Activated B cell treated with CpG ODN at 0.5 μM for 24 hours (primary cell): ENCODE measurements around the gene COL4A6. TPM values are rescaled to one million over a fixed set of nuclear protein-coding genes. Genes with fewer than 3 reads are reported as not detected.

ENCODE experiments used
- ATAC-seq: fragments of 200-7000 bp; cut with Tn5 transposase; one replicate; pipeline ENCODE4 v1.10.0; 2021; ENCODE audit warnings: low read depth, mild to moderate bottlenecking, moderate library complexity
- CTCF ChIA-PET: fragments of 350-600 bp; sonication (Branson Sonifier 250); formaldehyde crosslinking; loops from one replicate; lab custom pipeline; 2021; ENCODE audit warnings: antibody characterized with exemption; lab: Charles Lee
- POLR2A ChIA-PET: fragments of 350-600 bp; sonication (Branson Sonifier 250); formaldehyde crosslinking; loops from one replicate; lab custom pipeline; 2021; ENCODE audit warnings: antibody characterized with exemption; lab: Charles Lee
- DNase-seq: peaks from one replicate; pipeline ENCODE4 v3.0.0; 2022
- H3K27ac Mint-ChIP-seq: one replicate; pipeline ENCODE4 v1.8.0; 2020; ENCODE audit warnings: mixed read lengths
- H3K27me3 Mint-ChIP-seq: one replicate; pipeline ENCODE4 v1.8.0; 2021; ENCODE audit warnings: mixed read lengths
- H3K36me3 Mint-ChIP-seq: one replicate; pipeline ENCODE4 v1.8.0; 2021; ENCODE audit warnings: low read depth, mixed read lengths
- H3K4me1 Mint-ChIP-seq: one replicate; pipeline ENCODE4 v1.8.0; 2021; ENCODE audit warnings: mixed read lengths
- H3K4me3 Mint-ChIP-seq: one replicate; pipeline ENCODE4 v1.8.0; 2020; ENCODE audit warnings: mild to moderate bottlenecking, mixed read lengths
- H3K9me3 Mint-ChIP-seq: one replicate; pipeline ENCODE4 v1.8.0; 2020; ENCODE audit warnings: mixed read lengths
- CTCF ChIP-seq: fragments of 200-600 bp; IDR thresholded peaks from one replicate; pipeline ENCODE4 v1.8.0; 2022; ENCODE audit warnings: antibody characterized with exemption, mild to moderate bottlenecking
- intact Hi-C: fragments of 100-400 bp; cut with micrococcal nuclease; formaldehyde crosslinking; loops from one replicate; pipeline ENCODE4 v1.15.1; 2024
- total RNA-seq: library from RNA; stranded (reverse); gene quantifications from 2 replicates; pipeline ENCODE4 v1.2.3, GENCODE V29; 2022

The COL4A6 gene
- total RNA-seq, 1 donor from 2014 or later, result not detected

GRCh38 chrX:108267557-108267956 is 170.7 kb downstream of the COL4A6 start:
- CTCF ChIA-PET, result no interaction called here
- Mint-ChIP-seq H3K4me3 (no peak overlapping the region), H3K27me3 (no peaks in the 10 kb centered on the region), H3K9me3 (no peaks in the 10 kb centered on the region), H3K36me3 (no peaks in the 10 kb centered on the region), H3K4me1 (no peaks in the 10 kb centered on the region), H3K27ac (no peak overlapping the region)
- POLR2A ChIA-PET, result no interaction called here
- TF ChIP-seq CTCF, result no peak
- DNase-seq (no peak), ATAC-seq (no peak)
- intact Hi-C loops, result no loop called here

- CTCF ChIA-PET, result no interaction called here
- intact Hi-C loops, result no loop called here
- no peak for DNase-seq
These were observed 173.8 kb downstream of the COL4A6 start for GRCh38 chrX:108264376-108264775.

GRCh38 chrX:108261549-108262203 is 176.5 kb downstream of the COL4A6 start:
- no peak for DNase-seq
- Mint-ChIP-seq H3K36me3 (no peaks in the 10 kb centered on the region), H3K27ac (no peak overlapping the region), H3K4me1 (no peaks in the 10 kb centered on the region), H3K9me3 (no peaks in the 10 kb centered on the region), H3K4me3 (no peak overlapping the region), H3K27me3 (peaks cover 2% of the 10 kb centered on the region)
- CTCF ChIA-PET, result no interaction called here
- POLR2A ChIA-PET, result no interaction called here
- intact Hi-C loops, result no loop called here
- no peak for ATAC-seq
- TF ChIP-seq CTCF, result no peak

More at GRCh38 chrX:108264376-108264775, 173.8 kb downstream of the COL4A6 start:
- POLR2A ChIA-PET, result no interaction called here
- Mint-ChIP-seq H3K27ac (no peak overlapping the region), H3K36me3 (no peaks in the 10 kb centered on the region), H3K4me3 (no peak overlapping the region), H3K4me1 (no peaks in the 10 kb centered on the region), H3K27me3 (no peaks in the 10 kb centered on the region), H3K9me3 (no peaks in the 10 kb centered on the region)
- ATAC-seq, result no peak
- no peak for TF ChIP-seq CTCF

- intact Hi-C loops, result no loop called here
- Mint-ChIP-seq H3K36me3 (no peaks in the 10 kb centered on the region), H3K27ac (no peak overlapping the region), H3K27me3 (peaks cover 2% of the 10 kb centered on the region), H3K4me1 (no peaks in the 10 kb centered on the region), H3K9me3 (peaks cover 3% of the 10 kb centered on the region), H3K4me3 (no peak overlapping the region)
- POLR2A ChIA-PET, result no interaction called here
- DNase-seq (no peak), ATAC-seq (no peak)
- CTCF ChIA-PET, result no interaction called here
- no peak for TF ChIP-seq CTCF
These were observed 180.7 kb downstream of the COL4A6 start for GRCh38 chrX:108257556-108257955.

GRCh38 chrX:108254636-108255035 is 183.6 kb downstream of the COL4A6 start:
- no peaks in the 10 kb centered on the region for H3K4me1 Mint-ChIP-seq
- TF ChIP-seq CTCF, result no peak
- intact Hi-C loops, result no loop called here
- peaks cover 4% of the 10 kb centered on the region for H3K27me3 Mint-ChIP-seq
- H3K27ac Mint-ChIP-seq, result no peak overlapping the region
- H3K4me3 Mint-ChIP-seq, result no peak overlapping the region
- POLR2A ChIA-PET, result no interaction called here
- CTCF ChIA-PET, result no interaction called here
- peaks cover 4% of the 10 kb centered on the region for H3K9me3 Mint-ChIP-seq
- no peak for ATAC-seq
- no peaks in the 10 kb centered on the region for H3K36me3 Mint-ChIP-seq
- DNase-seq, result no peak
